ENCODE results near the gene FZD4.

The FZD4 gene

GRCh38 chr11:86912238-86912637 lies 43.0 kb downstream of the FZD4 start:
- no peak for DNase-seq (ENCODE audit: low spot score)

- no peak for DNase-seq (ENCODE audit: low spot score)
Measured at GRCh38 chr11:86910592-86910991, 44.6 kb downstream of the FZD4 start.

- DNase-seq (ENCODE audit: low spot score) = no peak
Measured at GRCh38 chr11:86906198-86906597, 49.0 kb downstream of the FZD4 start.

- DNase-seq (ENCODE audit: low spot score) = no peak
Measured at GRCh38 chr11:86905252-86905651, 49.9 kb downstream of the FZD4 start.

- DNase-seq (ENCODE audit: low spot score) = no peak
Measured at GRCh38 chr11:86904001-86904400, 51.2 kb downstream of the FZD4 start.

DNA sequence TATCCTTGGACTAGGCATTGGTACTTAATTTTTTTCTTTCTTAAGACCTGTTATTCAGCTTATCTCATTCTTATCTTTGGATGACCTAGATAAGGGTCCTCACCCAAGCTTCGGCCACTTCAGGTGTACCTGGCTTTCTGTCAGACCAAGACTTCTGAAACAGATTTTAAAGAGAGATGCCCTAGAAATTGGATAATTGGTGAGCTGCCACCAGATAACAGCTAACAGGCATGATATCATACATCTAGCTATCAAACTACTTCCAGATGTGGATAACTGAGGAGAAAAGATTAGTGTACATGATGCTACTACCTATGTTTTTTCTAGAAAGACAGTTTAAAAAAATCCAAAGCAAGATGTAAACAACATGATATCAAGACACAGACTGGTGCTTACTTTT lies 52.9 kb downstream of the FZD4 start:
- DNase-seq (ENCODE audit: low spot score) = no peak

DNA sequence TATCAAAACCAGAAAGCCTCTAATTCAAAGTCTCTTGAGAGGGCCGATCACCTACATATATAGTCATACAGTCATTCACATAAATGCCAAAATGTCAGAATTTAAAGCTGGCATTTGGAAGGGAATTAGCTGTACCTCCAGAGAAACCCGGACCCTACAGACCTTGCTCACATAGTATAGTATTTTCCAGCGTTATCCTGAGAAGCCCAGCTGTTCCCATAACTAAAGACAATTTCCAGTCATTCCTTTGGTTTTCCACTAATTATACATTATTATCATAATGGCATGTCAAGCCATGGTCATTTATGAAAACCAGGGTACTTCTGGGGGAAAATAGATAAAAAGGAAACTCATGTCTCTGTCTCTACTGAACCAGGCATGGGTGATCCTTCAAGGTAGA lies 53.6 kb downstream of the FZD4 start:
- DNase-seq (ENCODE audit: low spot score) = no peak

GRCh38 chr11:86900162-86900561 lies 55.0 kb downstream of the FZD4 start:
- DNase-seq (ENCODE audit: low spot score) = no peak

DNA sequence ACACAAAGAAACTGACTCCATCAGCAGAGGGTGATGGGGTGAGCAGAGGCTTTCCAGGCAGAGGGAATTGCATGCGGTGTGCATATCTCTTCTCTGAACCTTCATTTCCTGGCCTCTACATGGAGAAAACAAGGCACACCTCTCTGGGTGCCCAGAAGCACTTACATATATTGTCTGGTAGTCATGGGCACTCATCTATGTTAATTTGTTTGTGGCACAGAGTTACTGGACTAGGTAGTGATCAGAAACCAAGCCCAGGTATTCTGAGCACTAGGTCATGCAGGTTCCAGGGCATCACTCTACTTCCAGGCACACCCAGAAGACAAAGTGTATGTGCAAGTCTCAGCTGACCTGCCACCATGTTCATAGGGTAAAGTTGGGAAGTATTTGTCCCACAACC lies 56.5 kb downstream of the FZD4 start:
- no peak for DNase-seq (ENCODE audit: low spot score)

- no peak for DNase-seq (ENCODE audit: low spot score)
Measured at GRCh38 chr11:86896441-86896841, 58.8 kb downstream of the FZD4 start.
